ENCODE data around the gene THBS2. TPM values are rescaled to one million over a fixed set of nuclear protein-coding genes. Genes with fewer than 3 reads are reported as not detected.
"Not testable (repeated sequence)": the region's sequence is repeated elsewhere in the genome, so short reads cannot be mapped to it uniquely, and the experiment has no call there.

Gene THBS2
- total and polyA plus RNA-seq, 11 donors = 1.9 to 51.7 (median 15.9) TPM

DNA sequence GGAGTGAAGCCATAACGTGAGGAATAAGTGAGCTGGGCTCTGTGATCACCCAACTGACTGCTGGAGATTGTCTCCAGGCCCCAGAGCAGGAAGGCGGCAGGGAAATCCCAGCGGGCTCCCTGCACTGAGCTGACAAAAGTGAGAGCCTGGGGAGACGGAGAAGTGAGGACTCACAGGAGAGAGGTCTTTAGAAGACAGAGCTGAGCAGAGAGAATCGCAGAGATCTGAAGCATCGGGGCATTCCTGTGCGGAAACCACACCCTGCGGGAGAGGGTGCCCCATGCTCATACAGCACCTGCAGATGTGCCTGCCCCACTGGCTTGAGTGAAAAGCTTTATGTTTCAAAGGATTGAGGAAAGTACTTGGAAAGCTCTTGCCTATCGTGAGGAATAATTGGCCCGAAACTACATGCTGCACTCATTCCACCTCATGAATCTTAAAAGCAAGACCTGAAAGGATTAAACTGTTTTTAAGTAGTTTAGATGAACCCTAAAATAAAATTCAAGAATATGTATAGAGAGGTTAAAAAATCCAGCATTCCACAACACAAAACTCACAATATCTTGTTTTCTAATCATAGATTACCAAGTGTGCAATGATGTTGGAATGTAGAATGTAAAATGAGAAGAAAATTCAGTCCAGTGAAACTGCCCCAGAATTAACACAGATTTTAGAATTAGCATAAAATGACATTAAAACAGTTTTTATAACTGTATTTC is 17.7 kb upstream of the THBS2 start:
- DNase-seq (no peak), ATAC-seq (no peak)
- H3K9me3 ChIP-seq = peaks cover 0 to 8% (median 0%) of the 10 kb centered on the region in 12 donors
- H3K27me3 ChIP-seq = peaks cover 0 to 4% (median 0%) of the 10 kb centered on the region in 9 donors
- H3K4me3 ChIP-seq = no peak overlapping the region
- intact Hi-C loops (cut with DNase I) = no loop called here
- no peaks in the 10 kb centered on the region for H3K36me3 ChIP-seq
- no peak for TF ChIP-seq POLR2A (IDR thresholded peaks at IDR 0.05)
- TF ChIP-seq, protein P1, sequence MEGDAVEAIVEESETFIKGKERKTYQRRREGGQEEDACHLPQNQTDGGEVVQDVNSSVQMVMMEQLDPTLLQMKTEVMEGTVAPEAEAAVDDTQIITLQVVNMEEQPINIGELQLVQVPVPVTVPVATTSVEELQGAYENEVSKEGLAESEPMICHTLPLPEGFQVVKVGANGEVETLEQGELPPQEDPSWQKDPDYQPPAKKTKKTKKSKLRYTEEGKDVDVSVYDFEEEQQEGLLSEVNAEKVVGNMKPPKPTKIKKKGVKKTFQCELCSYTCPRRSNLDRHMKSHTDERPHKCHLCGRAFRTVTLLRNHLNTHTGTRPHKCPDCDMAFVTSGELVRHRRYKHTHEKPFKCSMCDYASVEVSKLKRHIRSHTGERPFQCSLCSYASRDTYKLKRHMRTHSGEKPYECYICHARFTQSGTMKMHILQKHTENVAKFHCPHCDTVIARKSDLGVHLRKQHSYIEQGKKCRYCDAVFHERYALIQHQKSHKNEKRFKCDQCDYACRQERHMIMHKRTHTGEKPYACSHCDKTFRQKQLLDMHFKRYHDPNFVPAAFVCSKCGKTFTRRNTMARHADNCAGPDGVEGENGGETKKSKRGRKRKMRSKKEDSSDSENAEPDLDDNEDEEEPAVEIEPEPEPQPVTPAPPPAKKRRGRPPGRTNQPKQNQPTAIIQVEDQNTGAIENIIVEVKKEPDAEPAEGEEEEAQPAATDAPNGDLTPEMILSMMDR (IDR thresholded peaks at IDR 0.05) = no peak
- H3K27ac ChIP-seq = no peak overlapping the region
- H3K4me1 ChIP-seq = peaks cover 0 to 16% (median 0%) of the 10 kb centered on the region in 12 donors
- 42 to 61% (median 54%) methylated on average over 10 of the region's 10 CpGs for WGBS, 4 donors

DNA sequence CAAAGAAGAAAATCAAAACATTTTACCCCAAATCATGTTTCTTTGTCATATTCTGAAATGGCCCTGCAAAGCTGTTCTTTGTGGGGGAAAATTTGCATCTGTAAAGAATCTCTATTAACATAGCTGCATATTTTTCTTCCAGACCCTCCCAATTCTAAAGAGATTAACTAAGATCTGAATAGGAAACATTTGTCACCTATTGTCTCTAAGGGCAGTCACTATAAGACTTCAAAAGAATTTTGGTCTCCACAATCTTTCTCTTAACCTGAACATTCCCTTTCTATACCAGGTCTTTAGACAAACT is 16.4 kb upstream of the THBS2 start:
- H3K27me3 ChIP-seq; H3K9me3 ChIP-seq; H3K36me3 ChIP-seq; intact Hi-C loops (cut with DNase I); ATAC-seq; H3K4me3 ChIP-seq; DNase-seq: not testable (repeated sequence)
- Histone ChIP-seq H3K4me1 (peaks cover 0 to 16% (median 0%) of the 10 kb centered on the region in 12 donors), H3K27ac (peak overlapping the region in 8 of 12 donors; percentile 3 to 72 (median 54))

DNA sequence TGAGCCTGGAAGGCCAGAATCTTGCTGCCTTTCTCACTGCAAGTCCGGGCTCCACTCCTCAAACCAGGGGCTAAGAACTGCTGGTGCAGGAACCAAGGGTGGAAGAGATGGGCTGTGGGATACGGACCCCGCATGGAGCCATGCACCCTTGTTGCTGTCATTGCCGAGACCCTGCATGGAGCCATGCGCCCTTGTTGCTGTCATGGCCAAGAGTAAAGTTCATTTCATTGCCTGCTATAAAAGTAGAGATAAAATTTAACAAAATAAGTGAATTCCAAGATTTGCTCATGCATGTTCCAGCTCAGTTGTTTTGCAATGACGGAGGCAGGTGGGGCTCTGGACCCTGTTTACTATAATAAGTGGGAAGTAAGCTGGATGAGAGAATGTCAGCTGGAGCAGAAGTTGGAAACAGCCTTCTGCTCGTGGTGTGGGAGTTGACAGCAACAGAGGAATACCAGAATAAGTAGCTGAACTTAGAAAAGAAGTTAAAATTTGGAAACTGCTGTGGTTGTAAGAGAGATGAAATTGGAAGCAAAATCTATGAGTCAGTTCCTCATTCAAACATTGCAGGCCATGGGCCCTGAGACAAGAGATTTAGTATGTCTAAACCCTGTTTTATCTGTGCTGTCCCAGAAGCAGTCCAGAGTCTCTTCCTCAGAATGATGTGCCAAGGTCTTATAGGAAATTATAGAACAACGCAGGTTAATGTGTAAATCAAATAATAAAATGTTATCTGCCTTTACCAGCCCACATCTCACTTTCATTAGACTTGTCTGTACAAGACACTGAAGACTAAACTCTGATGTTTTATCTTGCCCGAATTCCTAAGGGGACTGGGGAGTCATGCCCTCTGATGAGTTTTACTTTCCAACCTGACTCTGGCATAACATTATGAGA is 15.8 kb upstream of the THBS2 start:
- peak; percentile 72 to 96 (median 92) for ATAC-seq
- Histone ChIP-seq H3K4me3 (no peak overlapping the region), H3K27ac (peak overlapping the region in 9 of 12 donors; percentile 13 to 72 (median 53)), H3K9me3 (peaks cover 0 to 8% (median 0%) of the 10 kb centered on the region in 12 donors), H3K36me3 (no peaks in the 10 kb centered on the region), H3K4me1 (peaks cover 0 to 16% (median 0%) of the 10 kb centered on the region in 12 donors), H3K27me3 (peaks cover 0 to 4% (median 0%) of the 10 kb centered on the region in 9 donors)
- peak in 4 of 5 donors; percentile 46 to 73 (median 50) for DNase-seq
- intact Hi-C loops (cut with DNase I) = no loop called here
- 64 to 76% (median 72%) methylated on average over 9 of the region's 9 CpGs for WGBS, 4 donors
- TF ChIP-seq, protein P1 (IDR thresholded peaks at IDR 0.05) = no peak
- no peak for TF ChIP-seq POLR2A (IDR thresholded peaks at IDR 0.05)

DNA sequence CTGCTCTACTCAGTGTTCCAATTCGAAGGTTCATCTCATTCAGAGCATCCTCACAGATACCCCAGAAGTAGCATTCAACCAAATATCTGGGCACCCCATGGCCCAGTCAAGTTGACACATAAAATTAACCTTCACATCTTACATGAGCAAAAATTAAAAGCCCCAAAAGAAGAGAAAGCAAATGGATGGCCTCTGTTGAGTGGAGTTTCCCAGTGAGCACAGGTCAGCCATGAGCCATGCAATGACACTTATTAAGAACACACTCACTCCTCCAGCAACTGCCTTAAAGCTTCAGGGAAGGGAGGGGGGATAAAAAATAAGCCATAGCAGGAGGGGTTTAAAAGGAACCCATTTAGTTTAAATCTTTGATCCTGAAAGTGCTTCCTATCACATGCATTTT is 14.6 kb upstream of the THBS2 start:
- Histone ChIP-seq H3K36me3 (no peaks in the 10 kb centered on the region), H3K27ac (peak overlapping the region in 2 of 12 donors; percentile 17 to 52), H3K27me3 (peaks cover 0 to 4% (median 0%) of the 10 kb centered on the region in 9 donors), H3K4me1 (peaks cover 0 to 16% (median 0%) of the 10 kb centered on the region in 12 donors), H3K4me3 (no peak overlapping the region), H3K9me3 (peaks cover 0 to 8% (median 0%) of the 10 kb centered on the region in 12 donors)
- DNase-seq (no peak), ATAC-seq (no peak)
- TF ChIP-seq POLR2A (IDR thresholded peaks at IDR 0.05) = no peak
- intact Hi-C loops (cut with DNase I) = no loop called here
- 71 to 80% (median 73%) methylated on average over 1 of the region's 1 CpG for WGBS, 4 donors
